ENCODE results near the gene ELF4. TPM values are rescaled to one million over a fixed set of nuclear protein-coding genes. Genes with fewer than 3 reads are reported as not detected.

Gene ELF4
- total and polyA plus RNA-seq, 9 of the 15 experiments (the other 6 are each of a cell fraction or from before 2014, with no cell fraction given), result 5.9 to 55.8 (median 25.2) TPM

DNA sequence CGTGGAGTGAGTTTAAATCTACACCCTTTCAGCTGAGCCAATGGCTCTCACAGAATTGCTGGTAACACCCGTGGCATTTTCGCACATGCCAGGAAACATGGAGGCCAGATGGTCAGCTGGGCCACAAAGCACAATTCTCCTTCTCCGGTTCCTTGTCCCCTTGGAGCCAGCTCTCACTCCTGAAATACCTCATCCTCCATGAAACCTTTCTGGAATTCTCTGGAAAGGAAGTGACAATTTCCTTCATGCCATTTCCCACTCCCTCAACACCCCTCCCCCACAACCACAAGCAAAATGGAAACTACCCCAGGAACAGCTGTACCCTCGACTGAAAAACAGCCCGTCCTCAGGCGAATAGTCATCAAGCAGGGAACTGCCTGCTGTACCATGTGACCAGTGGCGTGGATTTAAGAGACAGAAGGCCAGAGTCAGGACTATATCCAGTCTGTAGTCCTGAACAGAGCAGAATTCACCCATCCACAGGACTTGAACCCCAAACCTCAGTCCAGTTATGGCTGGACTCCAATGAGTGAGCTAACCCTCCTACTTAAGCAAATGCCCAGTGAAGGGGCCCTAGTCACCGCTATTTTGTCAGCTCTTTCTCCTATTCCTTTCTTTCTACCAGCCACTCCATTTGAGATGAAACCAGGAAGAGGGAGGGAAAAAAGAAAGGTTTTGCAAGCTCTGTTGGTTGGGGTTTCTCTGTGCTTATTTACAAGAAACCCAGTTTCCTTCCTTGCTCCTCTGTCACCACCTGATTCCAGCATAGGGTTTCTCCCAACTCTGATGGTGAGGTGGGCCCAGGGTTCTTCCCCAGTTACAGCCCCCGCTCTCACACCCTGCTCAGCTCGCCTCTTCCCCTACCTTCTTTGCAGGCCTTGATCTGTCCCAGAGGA is 24.5 kb downstream of the ELF4 start:
- peak overlapping the region; percentile 22 to 83; a peak in 2 of 4 replicates for H3K9ac ChIP-seq (ENCODE audit: insufficient read depth in 1 of 2, low read depth in 2 of 2, low read length in 2 of 2)
- in situ Hi-C loops (cut with MboI), result no loop called here
- no peaks in the 10 kb centered on the region for H3K9me3 ChIP-seq (replicated peaks; ENCODE audit: control insufficient read depth, insufficient read depth, low read depth, low read length)
- ChIA-PET POLR2A (interaction anchor here (0.6 to 1.1 kb wide), 2 partner anchors 34 to 230 kb away, joined by 3 read pairs; no protein-coding TSS in a partner anchor), CTCF (ENCODE audit: low intra/inter-chr PET ratio) (no interaction called here)
- H3K27me3 ChIP-seq (ENCODE audit: control insufficient read depth in 2 of 2, insufficient read depth in 2 of 2, low read length in 2 of 2), result no peaks in the 10 kb centered on the region
- no peak overlapping the region for H3K4me2 ChIP-seq (ENCODE audit: insufficient read depth, low read length)
- no peak for ATAC-seq
- WGBS (ENCODE audit: insufficient coverage, low coverage, missing lambda C conversion rate), result 63% methylated on average over 11 of the region's 11 CpGs
- H3K9me1 ChIP-seq (ENCODE audit: control insufficient read depth, insufficient read depth, low read length), result peaks cover 8% of the 10 kb centered on the region
- H3K4me1 ChIP-seq (replicated peaks in 1 of 2; ENCODE audit: control insufficient read depth in 2 of 2, insufficient read depth in 2 of 2, low read length in 2 of 2), result peaks cover 65 to 70% of the 10 kb centered on the region in 2 experiments
- H3K36me3 ChIP-seq (ENCODE audit: control insufficient read depth, insufficient read depth, low read length), result peaks cover 45% of the 10 kb centered on the region; the same call in 2 of the 3 replicates
- BruUV-seq (replicated peaks), result no TSS peak
- intact Hi-C loops (cut with micrococcal nuclease), result loop anchor here (5.0 kb wide), 1 partner anchor 182 kb away; the partner anchor contains the start of gene ZNF280C
- peak overlapping the region; percentile 78; the same call in 1 of the 3 replicates for H3K27ac ChIP-seq (ENCODE audit: extremely low read depth, low read depth, low read length)
- H3K4me3 ChIP-seq, result no peak overlapping the region
- peaks cover 7% of the 10 kb centered on the region; the same call in 1 of the 2 replicates for H4K20me1 ChIP-seq (replicated peaks; ENCODE audit: control insufficient read depth, insufficient read depth, low read length)
- no peak for DNase-seq (ENCODE audit: extremely low read depth in 1 of 4, low spot score in 3 of 4)
- no peak for FAIRE-seq
- H3K79me2 ChIP-seq (ENCODE audit: control insufficient read depth, insufficient read depth, low read length), result peaks cover 87% of the 10 kb centered on the region
- H2AFZ ChIP-seq (ENCODE audit: low read depth, low read length), result no peak overlapping the region
- TF ChIP-seq FOXK2 (conservative IDR thresholded peaks at IDR 0.05 in 1 of 2, IDR thresholded peaks at IDR 0.05 in 1 of 2; ENCODE audit: low read depth in 2 of 2) (no peak), ZC3H11A (IDR thresholded peaks at IDR 0.05; ENCODE audit: low read depth, low read length) (no peak), SOX6 (IDR thresholded peaks at IDR 0.05) (no peak), ZNF766 (CRISPR knock-in tag; conservative IDR thresholded peaks at IDR 0.05) (0 out of 2 replicates have a peak, but pooled peaks have one; percentile 32), USF1 (CRISPR knock-in tag; IDR thresholded peaks at IDR 0.05) (peak; percentile 22; the same call in 1 of the 2 replicates), RAD51 (IDR thresholded peaks at IDR 0.05; ENCODE audit: borderline replicate concordance, low read depth) (0 out of 2 replicates have a peak, but pooled peaks have one; percentile 34), DMBX1 (CRISPR knock-in tag; IDR thresholded peaks at IDR 0.05; ENCODE audit: borderline replicate concordance) (peak; percentile 12; the same call in 1 of the 2 replicates), MEIS2 (IDR thresholded peaks at IDR 0.05; ENCODE audit: partially characterized antibody) (no peak), SMAD4 (CRISPR knock-in tag; conservative IDR thresholded peaks at IDR 0.05) (0 out of 2 replicates have a peak, but pooled peaks have one; percentile 32)
- TF ChIP-seq, protein P1, sequence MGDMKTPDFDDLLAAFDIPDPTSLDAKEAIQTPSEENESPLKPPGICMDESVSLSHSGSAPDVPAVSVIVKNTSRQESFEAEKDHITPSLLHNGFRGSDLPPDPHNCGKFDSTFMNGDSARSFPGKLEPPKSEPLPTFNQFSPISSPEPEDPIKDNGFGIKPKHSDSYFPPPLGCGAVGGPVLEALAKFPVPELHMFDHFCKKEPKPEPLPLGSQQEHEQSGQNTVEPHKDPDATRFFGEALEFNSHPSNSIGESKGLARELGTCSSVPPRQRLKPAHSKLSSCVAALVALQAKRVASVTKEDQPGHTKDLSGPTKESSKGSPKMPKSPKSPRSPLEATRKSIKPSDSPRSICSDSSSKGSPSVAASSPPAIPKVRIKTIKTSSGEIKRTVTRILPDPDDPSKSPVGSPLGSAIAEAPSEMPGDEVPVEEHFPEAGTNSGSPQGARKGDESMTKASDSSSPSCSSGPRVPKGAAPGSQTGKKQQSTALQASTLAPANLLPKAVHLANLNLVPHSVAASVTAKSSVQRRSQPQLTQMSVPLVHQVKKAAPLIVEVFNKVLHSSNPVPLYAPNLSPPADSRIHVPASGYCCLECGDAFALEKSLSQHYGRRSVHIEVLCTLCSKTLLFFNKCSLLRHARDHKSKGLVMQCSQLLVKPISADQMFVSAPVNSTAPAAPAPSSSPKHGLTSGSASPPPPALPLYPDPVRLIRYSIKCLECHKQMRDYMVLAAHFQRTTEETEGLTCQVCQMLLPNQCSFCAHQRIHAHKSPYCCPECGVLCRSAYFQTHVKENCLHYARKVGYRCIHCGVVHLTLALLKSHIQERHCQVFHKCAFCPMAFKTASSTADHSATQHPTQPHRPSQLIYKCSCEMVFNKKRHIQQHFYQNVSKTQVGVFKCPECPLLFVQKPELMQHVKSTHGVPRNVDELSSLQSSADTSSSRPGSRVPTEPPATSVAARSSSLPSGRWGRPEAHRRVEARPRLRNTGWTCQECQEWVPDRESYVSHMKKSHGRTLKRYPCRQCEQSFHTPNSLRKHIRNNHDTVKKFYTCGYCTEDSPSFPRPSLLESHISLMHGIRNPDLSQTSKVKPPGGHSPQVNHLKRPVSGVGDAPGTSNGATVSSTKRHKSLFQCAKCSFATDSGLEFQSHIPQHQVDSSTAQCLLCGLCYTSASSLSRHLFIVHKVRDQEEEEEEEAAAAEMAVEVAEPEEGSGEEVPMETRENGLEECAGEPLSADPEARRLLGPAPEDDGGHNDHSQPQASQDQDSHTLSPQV (IDR thresholded peaks at IDR 0.05), result peak; percentile 58

All from K562 (cell line).